Gastroesophageal sphincter (tissue), 4 donors: ENCODE measurements around the gene FYB1. TPM values are rescaled to one million over a fixed set of nuclear protein-coding genes. Genes with fewer than 3 reads are reported as not detected.
A peak's percentile ranks its signal among the peaks of the same experiment; 100 is the strongest.

Source experiments
- ATAC-seq: fragments of 150-250 bp; one replicate; pipeline ENCODE4 v1.9.1; 2016; ENCODE audit warnings: mild to moderate bottlenecking, moderate library complexity
- H3K27ac ChIP-seq, 4 donors: fragments of 200-600 bp; sonication (generic) in 3 of 4; 1 replicate in 3 of 4; 2 replicates in 1 of 4; pipeline ENCODE4 v1.5.1; 2016 to 2019
- H3K27me3 ChIP-seq: fragments of 200-600 bp; sonication (generic); one replicate; pipeline ENCODE4 v1.5.1; 2019
- H3K36me3 ChIP-seq, 2 donors: fragments of 200-600 bp; sonication (generic); one replicate each; pipeline ENCODE4 v1.5.1; 2019; ENCODE audit warnings: control low read depth in 1 of 2
- H3K4me1 ChIP-seq, 3 donors: fragments of 200-600 bp; sonication (generic); 1 replicate in 2 of 3; 2 replicates in 1 of 3; pipeline ENCODE4 v1.5.1; 2016 to 2019; ENCODE audit warnings: control low read depth in 2 of 3
- H3K4me3 ChIP-seq, 2 donors: fragments of 200-600 bp; sonication (generic); one replicate each; pipeline ENCODE4 v1.5.1; 2019; ENCODE audit warnings: mild to moderate bottlenecking in 1 of 2, moderate library complexity in 1 of 2
- H3K9me3 ChIP-seq, 3 donors: fragments of 200-600 bp; sonication (generic); one replicate each; pipeline ENCODE4 v1.5.1; 2017 to 2019; ENCODE audit warnings: control low read depth in 2 of 3
- EP300 ChIP-seq: sonication (generic); formaldehyde crosslinking; IDR thresholded peaks from one replicate; pipeline ENCODE4 v1.6.1; 2017; ENCODE audit warnings: antibody characterized with exemption, mild to moderate bottlenecking
- POLR2A ChIP-seq, 2 donors: fragments of 450-650 bp; IDR thresholded peaks; one replicate each; pipeline ENCODE4 v1.6.1; 2017; ENCODE audit warnings: antibody characterized with exemption in 2 of 2, mild to moderate bottlenecking in 2 of 2, moderate library complexity in 1 of 2
- POLR2AphosphoS5 ChIP-seq: sonication (generic); formaldehyde crosslinking; IDR thresholded peaks from one replicate; pipeline ENCODE4 v1.6.1; 2017; ENCODE audit warnings: antibody characterized with exemption
- WGBS, 2 donors: methylation state at CpG; one replicate each; pipeline ENCODE4 v1.1.5; 2018; ENCODE audit warnings: low coverage in 1 of 2; 5-methylcytosine and 5-hydroxymethylcytosine counted together
- total RNA-seq, 4 donors: library from RNA; depleted of rRNA; stranded (reverse); fragments of >200 nt; gene quantifications; one replicate each; pipeline ENCODE4 v1.1.0, GENCODE V29; 2016
- TF ChIP-seq, protein P1 (sequence below), 4 experiments: fragments of 200-600 bp in 2 of 4; fragments of 450-650 bp in 2 of 4; sonication (generic) in 1 of 4; IDR thresholded peaks; one replicate each; pipeline ENCODE4 v1.5.1; 2017 to 2019; ENCODE audit warnings: antibody characterized with exemption in 4 of 4, mild to moderate bottlenecking in 2 of 4, moderate library complexity in 2 of 4

Gene FYB1
- total RNA-seq, 4 donors from 2014 or later, result 2.5 to 9.3 (median 5.9) TPM

DNA sequence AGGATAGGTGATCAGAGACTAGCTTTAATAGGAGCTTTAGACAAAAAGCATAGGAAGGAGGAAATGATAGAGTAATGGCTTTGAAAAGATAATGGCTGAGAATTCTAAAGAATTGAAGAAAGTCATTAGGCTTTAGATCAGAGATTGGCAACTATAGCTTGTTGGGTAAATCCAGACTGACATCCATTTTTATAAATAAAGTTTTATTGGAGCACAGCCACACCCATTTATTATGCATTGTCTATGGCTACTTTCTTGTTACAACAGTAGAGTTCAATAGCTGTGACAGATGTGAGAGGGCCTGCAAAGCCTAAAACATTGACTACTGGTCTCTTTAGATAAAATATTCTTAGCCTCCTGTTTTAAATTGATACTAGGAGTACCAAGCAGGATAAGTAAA, 40.7 kb upstream of the FYB1 start:
- TF ChIP-seq POLR2AphosphoS5, result no peak
- TF ChIP-seq, protein P1, sequence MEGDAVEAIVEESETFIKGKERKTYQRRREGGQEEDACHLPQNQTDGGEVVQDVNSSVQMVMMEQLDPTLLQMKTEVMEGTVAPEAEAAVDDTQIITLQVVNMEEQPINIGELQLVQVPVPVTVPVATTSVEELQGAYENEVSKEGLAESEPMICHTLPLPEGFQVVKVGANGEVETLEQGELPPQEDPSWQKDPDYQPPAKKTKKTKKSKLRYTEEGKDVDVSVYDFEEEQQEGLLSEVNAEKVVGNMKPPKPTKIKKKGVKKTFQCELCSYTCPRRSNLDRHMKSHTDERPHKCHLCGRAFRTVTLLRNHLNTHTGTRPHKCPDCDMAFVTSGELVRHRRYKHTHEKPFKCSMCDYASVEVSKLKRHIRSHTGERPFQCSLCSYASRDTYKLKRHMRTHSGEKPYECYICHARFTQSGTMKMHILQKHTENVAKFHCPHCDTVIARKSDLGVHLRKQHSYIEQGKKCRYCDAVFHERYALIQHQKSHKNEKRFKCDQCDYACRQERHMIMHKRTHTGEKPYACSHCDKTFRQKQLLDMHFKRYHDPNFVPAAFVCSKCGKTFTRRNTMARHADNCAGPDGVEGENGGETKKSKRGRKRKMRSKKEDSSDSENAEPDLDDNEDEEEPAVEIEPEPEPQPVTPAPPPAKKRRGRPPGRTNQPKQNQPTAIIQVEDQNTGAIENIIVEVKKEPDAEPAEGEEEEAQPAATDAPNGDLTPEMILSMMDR (IDR thresholded peaks at IDR 0.05), result no peak
- TF ChIP-seq POLR2A (IDR thresholded peaks at IDR 0.05), result no peak
- TF ChIP-seq EP300, result no peak
- Histone ChIP-seq H3K4me3 (no peak overlapping the region), H3K27ac (no peak overlapping the region), H3K36me3 (no peaks in the 10 kb centered on the region), H3K27me3 (no peaks in the 10 kb centered on the region), H3K9me3 (no peaks in the 10 kb centered on the region), H3K4me1 (no peaks in the 10 kb centered on the region)
- no peak for ATAC-seq

DNA sequence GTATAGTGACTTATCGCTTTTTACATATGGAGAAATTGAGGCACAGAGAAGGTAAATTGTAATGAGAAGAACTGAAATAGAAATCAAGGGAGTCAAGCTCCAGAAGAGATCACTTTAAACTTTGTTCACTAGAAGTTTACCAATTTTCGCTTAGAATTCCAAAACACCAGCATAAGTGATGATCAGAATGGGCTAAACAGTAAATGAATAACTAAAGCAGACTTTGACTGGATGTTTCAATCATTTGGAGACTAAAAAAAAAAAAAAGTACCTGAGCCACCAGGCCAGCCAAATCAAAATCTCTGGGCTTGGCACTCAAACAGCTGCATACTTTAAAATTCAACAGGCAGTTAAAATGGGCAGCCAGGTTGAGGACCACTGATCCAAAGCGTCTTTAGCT, 38.2 kb upstream of the FYB1 start:
- Histone ChIP-seq H3K4me1 (no peaks in the 10 kb centered on the region), H3K36me3 (no peaks in the 10 kb centered on the region), H3K27ac (no peak overlapping the region), H3K27me3 (no peaks in the 10 kb centered on the region), H3K4me3 (no peak overlapping the region), H3K9me3 (no peaks in the 10 kb centered on the region)
- 94% methylated on average over 3 of the region's 3 CpGs for whole genome bisulfite sequencing, 2 donors
- TF ChIP-seq POLR2AphosphoS5 (no peak), POLR2A (IDR thresholded peaks at IDR 0.05) (no peak), EP300 (no peak)
- TF ChIP-seq, protein P1 (IDR thresholded peaks at IDR 0.05), result no peak
- no peak for ATAC-seq

DNA sequence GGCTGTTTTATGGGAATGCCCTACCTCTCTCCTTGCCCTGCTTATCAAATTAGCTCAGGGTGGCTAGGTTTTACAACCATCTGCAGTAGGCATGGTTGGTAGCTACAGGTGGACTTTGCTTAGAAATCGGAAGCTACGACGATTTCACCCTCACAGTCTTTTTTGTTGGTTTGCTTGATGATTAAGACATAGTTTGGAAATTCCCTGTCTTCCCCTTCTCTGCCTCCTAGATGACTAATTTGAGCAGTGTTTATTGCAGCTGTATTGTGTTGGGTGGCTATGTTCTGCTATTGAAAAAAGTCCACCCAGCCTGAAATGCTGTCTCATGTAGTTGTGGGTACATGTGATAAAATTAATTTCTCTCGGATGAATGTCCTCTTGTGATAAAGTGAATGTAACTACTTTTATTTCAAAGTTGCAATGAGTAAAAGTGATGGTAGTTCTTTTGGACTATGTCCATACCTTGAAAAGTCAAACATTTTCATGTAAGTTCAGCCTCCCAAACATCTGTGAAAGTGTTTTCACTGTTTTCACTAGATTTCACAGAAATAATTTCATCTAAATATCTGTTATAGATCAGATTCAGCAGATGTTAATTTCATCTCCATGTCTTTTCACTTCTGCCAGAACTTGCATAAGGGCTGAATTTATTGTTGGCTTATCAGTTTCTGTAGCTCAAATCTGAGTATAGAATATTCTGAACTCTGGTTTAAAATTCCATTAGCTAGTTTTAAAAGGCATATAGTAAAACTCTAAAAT, 37.3 kb upstream of the FYB1 start:
- ATAC-seq, result peak; percentile 63
- no peaks in the 10 kb centered on the region for H3K27me3 ChIP-seq
- TF ChIP-seq POLR2AphosphoS5 (no peak), EP300 (no peak), POLR2A (IDR thresholded peaks at IDR 0.05) (no peak)
- TF ChIP-seq, protein P1 (IDR thresholded peaks at IDR 0.05), result no peak
- no peaks in the 10 kb centered on the region for H3K36me3 ChIP-seq
- H3K4me3 ChIP-seq, result no peak overlapping the region
- H3K4me1 ChIP-seq, result no peaks in the 10 kb centered on the region
- no peaks in the 10 kb centered on the region for H3K9me3 ChIP-seq
- 17 to 26% methylated on average over 4 of the region's 4 CpGs for WGBS, 2 donors
- no peak overlapping the region for H3K27ac ChIP-seq

DNA sequence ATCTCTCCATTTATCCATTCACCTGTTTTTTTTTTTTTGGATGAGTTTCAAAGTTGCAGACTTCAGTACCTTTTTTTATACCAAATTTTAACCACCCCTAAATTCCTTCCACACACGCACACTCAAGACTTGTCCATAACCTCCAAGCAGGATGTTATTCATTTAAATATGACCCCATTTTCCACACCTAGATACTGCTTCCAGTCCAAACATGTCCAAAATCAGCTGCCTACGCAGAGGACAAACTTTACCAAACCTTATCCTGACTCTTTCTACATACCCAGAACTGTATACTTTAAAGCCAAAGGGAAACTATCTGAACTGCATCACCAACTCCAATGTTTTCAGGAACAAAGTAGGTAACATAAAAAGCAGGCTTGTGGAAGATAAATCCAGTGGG, 36.0 kb upstream of the FYB1 start:
- no peaks in the 10 kb centered on the region for H3K4me1 ChIP-seq
- H3K4me3 ChIP-seq, result no peak overlapping the region
- H3K27ac ChIP-seq, result no peak overlapping the region
- ATAC-seq, result no peak
- H3K9me3 ChIP-seq, result no peaks in the 10 kb centered on the region
- no peak for TF ChIP-seq EP300
- TF ChIP-seq POLR2AphosphoS5, result no peak
- no peak for TF ChIP-seq POLR2A (IDR thresholded peaks at IDR 0.05)
- TF ChIP-seq, protein P1 (IDR thresholded peaks at IDR 0.05), result no peak
- no peaks in the 10 kb centered on the region for H3K27me3 ChIP-seq
- H3K36me3 ChIP-seq, result no peaks in the 10 kb centered on the region
- WGBS, 2 donors, result 80 to 96% methylated on average over 2 of the region's 2 CpGs

DNA sequence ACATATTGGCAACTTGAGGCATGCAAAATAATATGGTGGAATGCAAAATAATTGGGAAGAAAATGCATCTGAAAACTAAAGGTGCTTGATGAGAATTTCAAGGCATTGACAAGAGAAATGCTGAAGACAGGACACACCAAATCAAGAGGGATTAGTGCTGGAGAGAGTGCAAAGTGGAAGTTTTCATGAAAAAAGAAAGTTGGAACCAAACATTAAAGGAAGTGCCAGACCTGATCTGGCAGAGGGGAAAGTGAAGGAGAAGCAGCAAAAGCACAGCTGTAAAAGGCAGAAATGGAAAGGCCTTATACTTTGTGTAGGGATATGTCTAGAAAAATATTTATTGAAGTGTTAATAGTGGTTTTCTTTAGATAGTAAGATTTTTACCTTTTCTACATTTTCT, 35.3 kb upstream of the FYB1 start:
- Histone ChIP-seq H3K4me3 (no peak overlapping the region), H3K36me3 (no peaks in the 10 kb centered on the region), H3K4me1 (no peaks in the 10 kb centered on the region), H3K27me3 (no peaks in the 10 kb centered on the region), H3K27ac (no peak overlapping the region), H3K9me3 (no peaks in the 10 kb centered on the region)
- TF ChIP-seq POLR2AphosphoS5 (no peak), POLR2A (IDR thresholded peaks at IDR 0.05) (no peak), EP300 (no peak)
- TF ChIP-seq, protein P1 (IDR thresholded peaks at IDR 0.05), result no peak
- ATAC-seq, result no peak
